ENCODE data around the gene GPR142. TPM values are rescaled to one million over a fixed set of nuclear protein-coding genes. Genes with fewer than 3 reads are reported as not detected.

Gene GPR142
- total RNA-seq (not detected), polyA plus RNA-seq (not detected)

- no peaks in the 10 kb centered on the region for H3K36me3 Mint-ChIP-seq
Observed at GRCh38 chr17:74367206-74367605, at the start of gene GPR142. GPR142 (plus strand) TSS chr17:74367506; CDS start chr17:74369541, 2,035 bp downstream.

GRCh38 chr17:74318391-74318790 is 48.9 kb upstream of the GPR142 start:
- Mint-ChIP-seq H3K4me1 (no peaks in the 10 kb centered on the region), H3K36me3 (no peaks in the 10 kb centered on the region), H3K27ac (no peak overlapping the region), H3K4me3 (peak overlapping the region in 1 of 8 donors; percentile 60), H3K9me3 (no peaks in the 10 kb centered on the region), H3K27me3 (no peaks in the 10 kb centered on the region)
- Histone ChIP-seq H3K27ac (ENCODE audit: low read depth, low read length) (no peak overlapping the region), H3K4me1 (ENCODE audit: insufficient read depth, low read length) (no peaks in the 10 kb centered on the region), H3K27me3 (ENCODE audit: insufficient read depth, low read length) (no peaks in the 10 kb centered on the region), H3K9me3 (ENCODE audit: control insufficient read depth in 1 of 2, low read length in 2 of 2) (no peaks in the 10 kb centered on the region), H3K36me3 (ENCODE audit: insufficient read depth, low read length) (no peaks in the 10 kb centered on the region), H3K4me3 (ENCODE audit: low read length in 2 of 2) (no peak overlapping the region)
- no peak for DNase-seq
- intact Hi-C loops (cut with micrococcal nuclease), result no loop called here
- CTCF ChIA-PET (ENCODE audit: partially characterized antibody), result no interaction called here
- POLR2A ChIA-PET (ENCODE audit: partially characterized antibody), result no interaction called here

More at GRCh38 chr17:74367206-74367605, at the start of gene GPR142:
- Mint-ChIP-seq H3K27me3 (peaks cover 3 to 4% of the 10 kb centered on the region in 2 donors), H3K9me3 (no peaks in the 10 kb centered on the region), H3K4me3 (peak within 1 kb of the TSS in 6 of 8 donors; percentile 36 to 79 (median 62)), H3K4me1 (peaks cover 7 to 17% (median 12%) of the 10 kb centered on the region in 4 donors), H3K27ac (no peak within 1 kb of the TSS)
- intact Hi-C loops (cut with micrococcal nuclease), result no loop called here
- H3K4me3 ChIP-seq (ENCODE audit: low read length in 2 of 2), result no peak within 1 kb of the TSS
- no peaks in the 10 kb centered on the region for H3K27me3 ChIP-seq (ENCODE audit: insufficient read depth, low read length)
- POLR2A ChIA-PET (ENCODE audit: partially characterized antibody), result no interaction called here
- peaks cover 16% of the 10 kb centered on the region for H3K4me1 ChIP-seq (ENCODE audit: insufficient read depth, low read length)
- CTCF ChIA-PET (ENCODE audit: partially characterized antibody), result interaction anchor here (0.9 to 9.8 kb wide), 20 partner anchors 11 to 207 kb away, joined by 3 to 82 read pairs (median 8); no protein-coding TSS in a partner anchor
- no peaks in the 10 kb centered on the region for H3K36me3 ChIP-seq (ENCODE audit: insufficient read depth, low read length)
- no peak for DNase-seq
- no peaks in the 10 kb centered on the region for H3K9me3 ChIP-seq (ENCODE audit: control insufficient read depth in 1 of 2, low read length in 2 of 2)
- H3K27ac ChIP-seq (ENCODE audit: low read depth, low read length), result no peak within 1 kb of the TSS

GRCh38 chr17:74324521-74324920 is 42.8 kb upstream of the GPR142 start:
- peaks cover 34% of the 10 kb centered on the region for H3K4me1 ChIP-seq (ENCODE audit: insufficient read depth, low read length)
- H3K4me1 Mint-ChIP-seq, result peaks cover 19 to 33% (median 25%) of the 10 kb centered on the region in 4 donors
- POLR2A ChIA-PET (ENCODE audit: partially characterized antibody), result interaction anchor here (1.0 kb wide), 1 partner anchor 110 kb away, joined by 3 read pairs; no protein-coding TSS in a partner anchor
- no peaks in the 10 kb centered on the region for H3K36me3 ChIP-seq (ENCODE audit: insufficient read depth, low read length)
- CTCF ChIA-PET (ENCODE audit: partially characterized antibody), result no interaction called here
- H3K27ac ChIP-seq (ENCODE audit: low read depth, low read length), result no peak overlapping the region
- peak overlapping the region in 6 of 8 donors; percentile 23 to 73 (median 49) for H3K4me3 Mint-ChIP-seq
- intact Hi-C loops (cut with micrococcal nuclease), result no loop called here
- H3K9me3 Mint-ChIP-seq, result no peaks in the 10 kb centered on the region
- no peaks in the 10 kb centered on the region for H3K36me3 Mint-ChIP-seq
- H3K27me3 ChIP-seq (ENCODE audit: insufficient read depth, low read length), result no peaks in the 10 kb centered on the region
- DNase-seq, result no peak
- H3K27ac Mint-ChIP-seq, result peak overlapping the region in 1 of 7 donors; percentile 69
- no peak overlapping the region for H3K4me3 ChIP-seq (ENCODE audit: low read length in 2 of 2)
- no peaks in the 10 kb centered on the region for H3K9me3 ChIP-seq (ENCODE audit: control insufficient read depth in 1 of 2, low read length in 2 of 2)
- H3K27me3 Mint-ChIP-seq, result no peaks in the 10 kb centered on the region

- Histone ChIP-seq H3K27me3 (ENCODE audit: insufficient read depth, low read length) (no peaks in the 10 kb centered on the region), H3K4me1 (ENCODE audit: insufficient read depth, low read length) (peaks cover 39% of the 10 kb centered on the region), H3K36me3 (ENCODE audit: insufficient read depth, low read length) (no peaks in the 10 kb centered on the region), H3K27ac (ENCODE audit: low read depth, low read length) (no peak overlapping the region), H3K4me3 (ENCODE audit: low read length in 2 of 2) (peak overlapping the region in 1 of 2 donors; percentile 38), H3K9me3 (ENCODE audit: control insufficient read depth in 1 of 2, low read length in 2 of 2) (no peaks in the 10 kb centered on the region)
- H3K36me3 Mint-ChIP-seq, result no peaks in the 10 kb centered on the region
- peaks cover 21 to 40% (median 28%) of the 10 kb centered on the region in 4 donors for H3K4me1 Mint-ChIP-seq
- H3K4me3 Mint-ChIP-seq, result peak overlapping the region; percentile 53 to 85 (median 79)
- ChIA-PET POLR2A (ENCODE audit: partially characterized antibody) (no interaction called here), CTCF (ENCODE audit: partially characterized antibody) (no interaction called here)
- H3K27me3 Mint-ChIP-seq, result no peaks in the 10 kb centered on the region
- intact Hi-C loops (cut with micrococcal nuclease), result no loop called here
- peak overlapping the region in 3 of 7 donors; percentile 42 to 67 (median 42) for H3K27ac Mint-ChIP-seq
- no peak for DNase-seq
- H3K9me3 Mint-ChIP-seq, result no peaks in the 10 kb centered on the region
Observed at GRCh38 chr17:74325376-74325742, 41.9 kb upstream of the GPR142 start.

- no peaks in the 10 kb centered on the region for H3K9me3 Mint-ChIP-seq
- Histone ChIP-seq H3K27me3 (ENCODE audit: insufficient read depth, low read length) (no peaks in the 10 kb centered on the region), H3K36me3 (ENCODE audit: insufficient read depth, low read length) (no peaks in the 10 kb centered on the region), H3K4me1 (ENCODE audit: insufficient read depth, low read length) (peaks cover 39% of the 10 kb centered on the region), H3K4me3 (ENCODE audit: low read length in 2 of 2) (peak within 1 kb of the TSS; percentile 36 to 38), H3K9me3 (ENCODE audit: control insufficient read depth in 1 of 2, low read length in 2 of 2) (no peaks in the 10 kb centered on the region), H3K27ac (ENCODE audit: low read depth, low read length) (no peak within 1 kb of the TSS)
- H3K27ac Mint-ChIP-seq, result peak within 1 kb of the TSS in 5 of 7 donors; percentile 4 to 85 (median 73)
- intact Hi-C loops (cut with micrococcal nuclease), result no loop called here
- H3K4me1 Mint-ChIP-seq, result peaks cover 21 to 40% (median 28%) of the 10 kb centered on the region in 4 donors
- no peaks in the 10 kb centered on the region for H3K27me3 Mint-ChIP-seq
- ChIA-PET CTCF (ENCODE audit: partially characterized antibody) (no interaction called here), POLR2A (ENCODE audit: partially characterized antibody) (no interaction called here)
- peak within 1 kb of the TSS; percentile 59 to 85 (median 79) for H3K4me3 Mint-ChIP-seq
- DNase-seq, result peak; percentile 47 to 61 (median 48)
- H3K36me3 Mint-ChIP-seq, result no peaks in the 10 kb centered on the region
Observed at GRCh38 chr17:74325743-74326379, 41.4 kb upstream of the GPR142 start, which contains the start of gene KIF19. KIF19 (plus strand) TSS chr17:74326226; CDS start chr17:74326350, 124 bp downstream.

GRCh38 chr17:74326506-74326905 is 40.8 kb upstream of the GPR142 start:
- intact Hi-C loops (cut with micrococcal nuclease), result no loop called here

GRCh38 chr17:74328487-74328886 is 38.8 kb upstream of the GPR142 start:
- no peak overlapping the region for H3K4me3 ChIP-seq (ENCODE audit: low read length in 2 of 2)
- no peak overlapping the region for H3K27ac ChIP-seq (ENCODE audit: low read depth, low read length)
- no peak for DNase-seq
- H3K36me3 Mint-ChIP-seq, result no peaks in the 10 kb centered on the region
- H3K27ac Mint-ChIP-seq, result peak overlapping the region in 3 of 7 donors; percentile 6 to 70 (median 57)
- H3K4me1 Mint-ChIP-seq, result peaks cover 22 to 40% (median 28%) of the 10 kb centered on the region in 4 donors
- intact Hi-C loops (cut with micrococcal nuclease), result no loop called here
- ChIA-PET POLR2A (ENCODE audit: partially characterized antibody) (interaction anchor here (0.6 to 2.0 kb wide), 2 partner anchors 15 to 32 kb away, joined by 3 to 5 read pairs; no protein-coding TSS in a partner anchor), CTCF (ENCODE audit: partially characterized antibody) (interaction anchor here (1.0 to 1.4 kb wide), 6 partner anchors 23 to 129 kb away, joined by 3 to 5 read pairs (median 3); no protein-coding TSS in a partner anchor)
- H3K36me3 ChIP-seq (ENCODE audit: insufficient read depth, low read length), result no peaks in the 10 kb centered on the region
- peak overlapping the region in 4 of 8 donors; percentile 10 to 69 (median 23) for H3K4me3 Mint-ChIP-seq
- H3K27me3 Mint-ChIP-seq, result no peaks in the 10 kb centered on the region
- no peaks in the 10 kb centered on the region for H3K27me3 ChIP-seq (ENCODE audit: insufficient read depth, low read length)
- H3K9me3 ChIP-seq (ENCODE audit: control insufficient read depth in 1 of 2, low read length in 2 of 2), result no peaks in the 10 kb centered on the region
- peaks cover 39% of the 10 kb centered on the region for H3K4me1 ChIP-seq (ENCODE audit: insufficient read depth, low read length)
- H3K9me3 Mint-ChIP-seq, result no peaks in the 10 kb centered on the region

More at GRCh38 chr17:74326506-74326905, 40.8 kb upstream of the GPR142 start:
- Mint-ChIP-seq H3K4me1 (peaks cover 21 to 40% (median 28%) of the 10 kb centered on the region in 4 donors), H3K9me3 (no peaks in the 10 kb centered on the region), H3K4me3 (peak overlapping the region; percentile 32 to 78 (median 61)), H3K27me3 (no peaks in the 10 kb centered on the region), H3K27ac (peak overlapping the region in 4 of 7 donors; percentile 4 to 85 (median 76)), H3K36me3 (no peaks in the 10 kb centered on the region)
- H3K36me3 ChIP-seq (ENCODE audit: insufficient read depth, low read length), result no peaks in the 10 kb centered on the region
- no peaks in the 10 kb centered on the region for H3K27me3 ChIP-seq (ENCODE audit: insufficient read depth, low read length)
- DNase-seq, result no peak
- ChIA-PET CTCF (ENCODE audit: partially characterized antibody) (no interaction called here), POLR2A (ENCODE audit: partially characterized antibody) (no interaction called here)
- H3K4me3 ChIP-seq (ENCODE audit: low read length in 2 of 2), result peak overlapping the region; percentile 36 to 38
- peaks cover 39% of the 10 kb centered on the region for H3K4me1 ChIP-seq (ENCODE audit: insufficient read depth, low read length)
- no peak overlapping the region for H3K27ac ChIP-seq (ENCODE audit: low read depth, low read length)
- H3K9me3 ChIP-seq (ENCODE audit: control insufficient read depth in 1 of 2, low read length in 2 of 2), result no peaks in the 10 kb centered on the region

Measured in CD4-positive, alpha-beta memory T cell (primary cell).